Stimulated activated naive B cell treated with anti-CD40 and anti-IgM and Interleukin-4, amounts not matched to agents 10 μg/mL and 1 μg/mL and 100 μg/mL, for 72 hours (primary cell): ENCODE measurements around the gene CYGB.
A peak's percentile ranks its signal among the peaks of the same experiment; 100 is the strongest.

Source experiments
- ATAC-seq, 2 donors: fragments of 150-1000 bp; cut with Tn5 transposase; replicated peaks; 2 replicates each; pipeline ENCODE4 v1.10.0; 2021; ENCODE audit warnings: moderate library complexity in 1 of 2
- DNase-seq: peaks from one replicate; pipeline ENCODE4 v3.0.0; 2021
- H3K27ac Mint-ChIP-seq: one replicate; pipeline ENCODE4 v1.8.0; 2022; ENCODE audit warnings: mild to moderate bottlenecking, mixed read lengths
- H3K27me3 Mint-ChIP-seq, 2 donors: one replicate each; pipeline ENCODE4 v1.8.0; 2022; ENCODE audit warnings: mixed read lengths in 2 of 2
- H3K36me3 Mint-ChIP-seq, 2 donors: one replicate each; pipeline ENCODE4 v1.8.0; 2022; ENCODE audit warnings: mixed read lengths in 2 of 2, mild to moderate bottlenecking in 1 of 2
- H3K4me1 Mint-ChIP-seq, 2 donors: one replicate each; pipeline ENCODE4 v1.8.0; 2022; ENCODE audit warnings: mixed read lengths in 2 of 2, mild to moderate bottlenecking in 1 of 2
- H3K4me3 Mint-ChIP-seq, 2 donors: one replicate each; pipeline ENCODE4 v1.8.0; 2022; ENCODE audit warnings: mild to moderate bottlenecking in 2 of 2, mixed read lengths in 2 of 2, moderate library complexity in 1 of 2
- H3K9me3 Mint-ChIP-seq, 2 donors: one replicate each; pipeline ENCODE4 v1.8.0; 2022; ENCODE audit warnings: mixed read lengths in 2 of 2, mild to moderate bottlenecking in 1 of 2

CYGB gene

DNA sequence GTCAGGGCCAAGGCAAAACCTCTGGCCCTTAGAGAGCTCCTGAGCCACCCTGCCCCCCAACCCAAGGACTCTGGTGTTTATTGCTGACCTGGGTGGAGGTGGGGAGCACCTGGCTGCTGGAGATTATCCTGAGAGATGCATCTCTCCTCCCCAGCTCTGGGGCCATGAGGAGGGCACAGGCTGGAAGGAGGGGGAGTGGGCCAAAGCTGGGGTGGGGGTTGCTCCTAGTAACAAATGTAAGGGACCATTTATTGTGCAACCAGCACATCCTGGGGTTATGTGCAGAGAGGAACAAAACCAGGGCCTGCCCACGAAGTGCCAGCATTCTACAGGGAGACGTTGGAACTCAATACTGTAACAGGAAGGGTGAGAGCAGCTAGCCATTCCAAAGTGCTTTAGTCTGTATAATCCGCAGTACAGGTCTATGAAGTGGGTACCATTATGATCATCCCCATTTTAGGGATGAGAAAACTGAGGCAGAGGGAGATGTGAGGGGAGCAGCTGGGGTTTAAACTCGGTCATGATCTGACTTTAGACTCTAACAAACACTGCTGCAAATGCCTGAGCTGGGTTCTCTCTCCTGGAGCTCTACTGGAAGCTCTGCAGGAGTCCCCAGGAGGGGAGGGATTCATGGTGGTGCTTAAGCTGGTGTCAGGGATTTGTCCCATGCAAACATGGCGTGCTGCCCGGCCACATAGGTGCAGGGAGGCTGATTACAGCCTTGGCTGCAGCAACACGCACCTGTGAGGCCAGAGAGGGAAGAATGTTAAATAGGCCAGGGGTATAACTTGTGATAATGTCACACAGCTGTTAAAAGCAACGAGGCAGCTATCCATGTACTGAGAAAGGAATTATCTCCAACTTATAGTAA is 34.9 kb downstream of the CYGB start:
- H3K4me3 Mint-ChIP-seq = no peak overlapping the region
- peaks cover 46 to 67% of the 10 kb centered on the region in 2 donors for H3K4me1 Mint-ChIP-seq
- H3K36me3 Mint-ChIP-seq = peaks cover 7 to 8% of the 10 kb centered on the region in 2 donors
- no peak for ATAC-seq
- no peak for DNase-seq
- H3K9me3 Mint-ChIP-seq = no peaks in the 10 kb centered on the region
- peaks cover 0 to under 1% of the 10 kb centered on the region in 2 donors for H3K27me3 Mint-ChIP-seq
- peak overlapping the region; percentile 97 for H3K27ac Mint-ChIP-seq

DNA sequence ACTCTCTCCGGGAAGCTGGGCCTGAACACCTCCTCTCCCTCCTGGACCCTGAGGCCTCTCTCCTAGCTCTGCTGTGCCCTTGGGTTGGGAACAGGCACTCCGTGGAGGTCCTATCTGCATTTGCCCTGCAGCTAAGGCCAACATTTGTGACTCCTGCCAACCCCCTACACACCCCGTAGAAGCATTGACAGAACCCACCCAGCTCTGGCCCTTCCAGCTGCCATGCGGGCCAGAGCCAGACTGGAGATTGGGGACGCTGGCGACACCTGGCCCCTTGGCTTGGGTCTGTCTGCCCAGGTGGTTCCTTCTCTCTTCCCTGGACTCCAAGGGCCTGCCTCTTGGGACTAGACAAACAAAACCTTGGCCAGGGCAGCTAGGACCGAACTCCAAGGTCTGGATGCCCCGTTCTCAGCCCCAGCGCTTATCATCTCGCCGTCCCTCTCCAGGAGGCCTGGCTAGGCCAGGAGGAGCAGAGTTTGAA is 35.6 kb downstream of the CYGB start:
- Mint-ChIP-seq H3K9me3 (no peaks in the 10 kb centered on the region), H3K4me1 (peaks cover 54 to 72% of the 10 kb centered on the region in 2 donors), H3K4me3 (peak overlapping the region; percentile 83 to 97), H3K36me3 (peaks cover 13 to 14% of the 10 kb centered on the region in 2 donors), H3K27me3 (no peaks in the 10 kb centered on the region), H3K27ac (peak overlapping the region; percentile 97)
- DNase-seq (no peak), ATAC-seq (no peak)

DNA sequence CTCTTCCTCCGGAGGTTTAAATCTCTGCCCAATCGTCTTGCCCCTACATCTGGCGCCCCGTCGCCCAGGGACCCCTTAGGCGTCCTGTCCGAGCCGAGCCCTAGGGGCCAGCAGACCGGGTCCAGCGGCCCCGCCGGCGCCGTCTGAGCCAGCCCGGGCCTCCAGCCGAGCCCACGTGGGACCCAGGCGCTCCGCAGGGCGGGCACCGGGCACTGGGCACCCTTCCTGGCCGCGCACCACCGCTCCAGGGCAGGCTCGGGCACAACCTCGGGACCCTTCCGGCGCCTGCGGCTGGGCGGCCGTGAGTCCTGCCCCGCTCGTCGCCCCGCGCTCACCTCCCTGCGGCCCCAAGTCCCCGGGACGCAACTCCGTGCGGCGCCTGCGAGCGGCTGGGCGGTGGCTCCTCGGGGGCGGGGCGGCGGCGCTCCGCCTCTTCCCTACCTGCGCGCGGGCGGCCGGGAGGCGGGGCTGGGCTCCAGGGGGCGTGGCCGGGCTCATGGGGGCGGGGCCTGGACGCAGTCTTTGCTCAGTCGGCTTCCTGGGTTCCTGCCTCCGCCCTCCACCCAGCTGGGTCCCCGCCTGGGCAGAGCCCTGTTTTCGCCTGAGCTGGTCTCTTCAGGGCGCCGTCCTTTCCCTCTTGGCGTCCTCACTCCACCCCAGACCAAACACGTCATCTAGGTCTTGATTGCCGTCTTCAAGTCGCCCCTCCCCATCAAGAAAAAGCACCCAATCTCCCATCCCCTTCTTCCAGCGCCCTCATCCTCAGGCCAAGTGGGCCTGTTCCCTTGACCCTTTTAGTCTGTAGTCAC is 36.3 kb downstream of the CYGB start, which contains the start of gene RHBDF2:
Gene RHBDF2, minus strand, starts transcription at position 406 of the 809 bp plus-strand sequence. CDS start 19,899 bp downstream, outside the sequence.
- DNase-seq (peak; percentile 93), ATAC-seq (peak; percentile 79 to 87)
- peaks cover 14 to 17% of the 10 kb centered on the region in 2 donors for H3K36me3 Mint-ChIP-seq
- no peaks in the 10 kb centered on the region for H3K9me3 Mint-ChIP-seq
- H3K4me3 Mint-ChIP-seq = peak within 1 kb of the TSS; percentile 83 to 97
- peak within 1 kb of the TSS; percentile 97 for H3K27ac Mint-ChIP-seq
- peaks cover 57 to 72% of the 10 kb centered on the region in 2 donors for H3K4me1 Mint-ChIP-seq
- no peaks in the 10 kb centered on the region for H3K27me3 Mint-ChIP-seq

DNA sequence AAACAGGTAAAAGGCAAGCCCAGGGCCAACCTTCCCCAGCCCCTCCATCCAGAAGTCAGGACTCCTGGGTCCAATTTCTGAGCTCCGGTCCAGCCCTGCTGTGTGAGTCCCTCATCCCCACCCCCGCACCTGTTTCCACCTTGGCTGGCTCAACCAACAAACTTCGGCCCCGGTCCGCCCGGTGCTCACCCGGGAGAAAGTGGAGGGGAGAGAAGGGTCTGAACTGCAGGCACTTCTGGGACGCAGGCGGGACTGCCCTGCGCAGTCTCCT is 36.8 kb downstream of the CYGB start:
- Mint-ChIP-seq H3K9me3 (no peaks in the 10 kb centered on the region), H3K4me1 (peaks cover 59 to 72% of the 10 kb centered on the region in 2 donors), H3K27ac (peak overlapping the region; percentile 81), H3K27me3 (no peaks in the 10 kb centered on the region), H3K4me3 (peak overlapping the region; percentile 83 to 97), H3K36me3 (peaks cover 14 to 19% of the 10 kb centered on the region in 2 donors)
- ATAC-seq (peak; percentile 23 to 33), DNase-seq (no peak)

GRCh38 chr17:76500074-76500746 is 37.3 kb downstream of the CYGB start:
- Mint-ChIP-seq H3K4me1 (peaks cover 63 to 76% of the 10 kb centered on the region in 2 donors), H3K27me3 (no peaks in the 10 kb centered on the region), H3K36me3 (peaks cover 14 to 19% of the 10 kb centered on the region in 2 donors), H3K4me3 (peak overlapping the region; percentile 83 to 97), H3K27ac (peak overlapping the region; percentile 81), H3K9me3 (no peaks in the 10 kb centered on the region)
- DNase-seq (no peak), ATAC-seq (no peak)

GRCh38 chr17:76499267-76499667 is 38.2 kb downstream of the CYGB start:
- Mint-ChIP-seq H3K36me3 (peaks cover 14 to 19% of the 10 kb centered on the region in 2 donors), H3K27ac (peak overlapping the region; percentile 95), H3K4me3 (peak overlapping the region; percentile 83 to 97), H3K4me1 (peaks cover 69 to 84% of the 10 kb centered on the region in 2 donors), H3K9me3 (no peaks in the 10 kb centered on the region), H3K27me3 (no peaks in the 10 kb centered on the region)
- DNase-seq (no peak), ATAC-seq (no peak)

GRCh38 chr17:76498876-76499251 is 38.6 kb downstream of the CYGB start:
- ATAC-seq (no peak), DNase-seq (no peak)
- Mint-ChIP-seq H3K4me1 (peaks cover 69 to 82% of the 10 kb centered on the region in 2 donors), H3K27me3 (no peaks in the 10 kb centered on the region), H3K27ac (peak overlapping the region; percentile 95), H3K4me3 (peak overlapping the region; percentile 83 to 97), H3K36me3 (peaks cover 14 to 19% of the 10 kb centered on the region in 2 donors), H3K9me3 (no peaks in the 10 kb centered on the region)

GRCh38 chr17:76497979-76498875 is 39.3 kb downstream of the CYGB start:
- peak overlapping the region; percentile 95 for H3K27ac Mint-ChIP-seq
- DNase-seq = no peak

DNA sequence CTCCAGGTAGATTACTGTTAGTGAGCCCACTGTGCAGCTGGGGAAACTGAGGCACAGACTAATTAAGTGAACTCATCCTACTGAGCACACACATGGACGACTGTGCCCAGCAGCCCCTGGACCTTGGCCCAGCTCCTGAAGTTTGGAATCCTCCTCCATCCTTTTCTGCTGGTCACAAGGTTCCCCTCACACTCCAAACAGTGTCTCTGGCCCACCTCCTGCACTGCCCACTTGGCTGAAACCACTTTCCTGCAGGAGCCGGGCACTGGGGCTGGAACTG is 39.9 kb downstream of the CYGB start:
- Mint-ChIP-seq H3K36me3 (peaks cover 17 to 19% of the 10 kb centered on the region in 2 donors), H3K27me3 (no peaks in the 10 kb centered on the region), H3K9me3 (no peaks in the 10 kb centered on the region), H3K27ac (peak overlapping the region; percentile 95), H3K4me1 (peaks cover 77 to 90% of the 10 kb centered on the region in 2 donors), H3K4me3 (peak overlapping the region; percentile 83 to 97)
- DNase-seq = no peak
- ATAC-seq = no peak

More at GRCh38 chr17:76497979-76498875, 39.3 kb downstream of the CYGB start:
- Mint-ChIP-seq H3K9me3 (no peaks in the 10 kb centered on the region), H3K36me3 (peaks cover 15 to 19% of the 10 kb centered on the region in 2 donors), H3K4me3 (peak overlapping the region; percentile 83 to 97), H3K27me3 (no peaks in the 10 kb centered on the region), H3K4me1 (peaks cover 75 to 88% of the 10 kb centered on the region in 2 donors)
- peak in 1 of 2 donors; percentile 17 for ATAC-seq

- Mint-ChIP-seq H3K36me3 (peaks cover 17 to 19% of the 10 kb centered on the region in 2 donors), H3K4me3 (peak overlapping the region; percentile 48 to 83), H3K27me3 (no peaks in the 10 kb centered on the region), H3K4me1 (peaks cover 77 to 90% of the 10 kb centered on the region in 2 donors), H3K27ac (peak overlapping the region; percentile 95), H3K9me3 (no peaks in the 10 kb centered on the region)
- DNase-seq = no peak
- peak; percentile 7 to 12 for ATAC-seq
Measured at GRCh38 chr17:76496464-76496863, 41.0 kb downstream of the CYGB start.

- H3K4me1 Mint-ChIP-seq = peaks cover 81 to 94% of the 10 kb centered on the region in 2 donors
- peak overlapping the region in 1 of 2 donors; percentile 48 for H3K4me3 Mint-ChIP-seq
- no peak for DNase-seq
- ATAC-seq = no peak
- no peaks in the 10 kb centered on the region for H3K27me3 Mint-ChIP-seq
- peaks cover 17 to 19% of the 10 kb centered on the region in 2 donors for H3K36me3 Mint-ChIP-seq
- H3K9me3 Mint-ChIP-seq = no peaks in the 10 kb centered on the region
- peak overlapping the region; percentile 95 for H3K27ac Mint-ChIP-seq
Measured at GRCh38 chr17:76495663-76496400, 41.7 kb downstream of the CYGB start.

DNA sequence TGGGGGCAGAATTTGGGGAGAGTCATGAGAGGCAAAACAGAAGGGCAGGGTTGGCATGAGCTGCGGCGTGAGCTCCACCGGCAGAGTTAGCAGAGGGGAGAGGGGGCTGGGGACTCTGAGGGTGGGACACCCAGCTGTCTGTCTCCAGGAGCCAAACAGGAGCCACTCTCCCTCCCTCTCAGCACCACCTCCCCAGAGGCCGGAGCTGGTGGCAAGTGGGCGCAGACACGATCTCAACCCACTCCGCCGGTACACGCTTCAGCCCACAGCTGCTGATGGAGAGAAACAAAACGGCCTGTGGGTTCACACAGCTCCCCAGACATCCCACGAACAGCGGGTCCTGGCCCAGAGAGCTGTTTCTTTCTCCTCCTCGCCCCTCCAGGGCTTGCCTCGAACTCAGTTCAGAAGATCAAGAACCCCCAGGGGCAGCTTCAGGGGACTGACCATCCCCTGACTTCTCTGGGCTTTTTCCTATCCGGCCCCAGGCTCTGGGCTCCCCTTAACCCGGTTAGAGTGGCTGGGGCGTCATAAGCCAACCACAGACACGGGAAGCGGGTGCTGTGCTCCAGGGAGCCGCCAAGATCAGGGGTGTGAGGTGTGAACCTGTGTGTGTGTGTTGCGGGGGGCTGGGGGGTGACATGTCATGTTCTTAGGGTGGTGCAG is 43.9 kb downstream of the CYGB start:
- peak overlapping the region; percentile 97 for H3K27ac Mint-ChIP-seq
- H3K36me3 Mint-ChIP-seq = peaks cover 14 to 18% of the 10 kb centered on the region in 2 donors

More for the DNA sequence above, 43.9 kb downstream of the CYGB start:
- no peaks in the 10 kb centered on the region for H3K9me3 Mint-ChIP-seq
- H3K4me3 Mint-ChIP-seq = peak overlapping the region; percentile 83 to 84
- ATAC-seq (peak; percentile 2), DNase-seq (no peak)
- H3K4me1 Mint-ChIP-seq = peaks cover 77 to 98% of the 10 kb centered on the region in 2 donors
- no peaks in the 10 kb centered on the region for H3K27me3 Mint-ChIP-seq
